Measurements from ENCODE around the gene SBK1. TPM values are rescaled to one million over a fixed set of nuclear protein-coding genes. Genes with fewer than 3 reads are reported as not detected.

The SBK1 gene
- total and polyA plus RNA-seq, 10 of the 15 experiments (the other 5 are each of a cell fraction or from before 2014, with no cell fraction given), result 0.04 to 0.26 (median 0.06) TPM; not detected in 4

GRCh38 chr16:28259091-28259780, 33.1 kb upstream of the SBK1 start (continued):
- TF ChIP-seq NFYB (IDR thresholded peaks at IDR 0.05; ENCODE audit: insufficient read depth, low read depth, low read length) (no peak), USF1 (IDR thresholded peaks at IDR 0.05; ENCODE audit: borderline replicate concordance, extremely low read length, insufficient read depth, low read depth, low read length) (no peak), ZBTB11 (CRISPR knock-in tag; IDR thresholded peaks at IDR 0.05) (no peak)

GRCh38 chr16:28259781-28260150, 32.6 kb upstream of the SBK1 start:
- no peak for DNase-seq (ENCODE audit: low read depth, low spot score)
- Histone ChIP-seq H3K9ac (ENCODE audit: control insufficient read depth, insufficient read depth, low read length) (no peak overlapping the region), H3K4me1 (ENCODE audit: control insufficient read depth, insufficient read depth, low read length) (no peaks in the 10 kb centered on the region), H3K36me3 (ENCODE audit: control insufficient read depth in 2 of 2, insufficient read depth in 2 of 2, low read length in 1 of 2) (no peaks in the 10 kb centered on the region), H3K4me2 (ENCODE audit: control insufficient read depth, insufficient read depth) (no peak overlapping the region), H4K20me1 (ENCODE audit: control insufficient read depth, insufficient read depth) (no peaks in the 10 kb centered on the region), H2AFZ (ENCODE audit: control insufficient read depth, low read depth, low read length) (no peak overlapping the region), H3K27ac (ENCODE audit: control insufficient read depth, insufficient read depth) (no peak overlapping the region), H3K27me3 (replicated peaks in 1 of 2; ENCODE audit: control insufficient read depth in 2 of 2, insufficient read depth in 2 of 2, low read length in 1 of 2) (peaks cover 0 to 6% of the 10 kb centered on the region in 2 experiments; a peak in 3 of 4 replicates), H3K4me3 (no peak overlapping the region), H3K79me2 (ENCODE audit: control insufficient read depth, insufficient read depth, low read length) (no peaks in the 10 kb centered on the region), H3K9me3 (replicated peaks; ENCODE audit: control insufficient read depth, insufficient read depth, low read length) (no peaks in the 10 kb centered on the region)
- ATAC-seq, result no peak
- ChIA-PET RAD21 (ENCODE audit: unreplicated experiment) (no interaction called here), POLR2A (no interaction called here), SMC1A (ENCODE audit: uncharacterized antibody, unreplicated experiment) (no interaction called here), CTCF (no interaction called here)
- no TSS peak for BruUV-seq (replicated peaks)
- intact Hi-C loops (cut with micrococcal nuclease; ENCODE audit: unreplicated experiment), result no loop called here
- 39% methylated on average over 7 of the region's 7 CpGs for WGBS (ENCODE audit: insufficient coverage, insufficient replicate concordance, low lambda C conversion rate, missing lambda C conversion rate)
- FAIRE-seq, result no peak
- in situ Hi-C loops (cut with MboI), result no loop called here
- TF ChIP-seq NFXL1 (IDR thresholded peaks at IDR 0.05; ENCODE audit: borderline replicate concordance) (no peak), YY1 (IDR thresholded peaks at IDR 0.05; ENCODE audit: low read depth, low read length) (no peak), E2F8 (IDR thresholded peaks at IDR 0.05; ENCODE audit: low read depth, partially characterized antibody) (no peak), ATF3 (IDR thresholded peaks at IDR 0.05; ENCODE audit: borderline replicate concordance, extremely low read depth, low read depth, low read length) (no peak), EZH2 (IDR thresholded peaks at IDR 0.05; ENCODE audit: borderline replicate concordance, control insufficient read depth, low read depth, low read length) (no peak), TAF1 (IDR thresholded peaks at IDR 0.05; ENCODE audit: borderline replicate concordance, low read depth, low read length) (no peak), SMAD5 (IDR thresholded peaks at IDR 0.05; ENCODE audit: low read depth) (no peak), MYB (IDR thresholded peaks at IDR 0.05; ENCODE audit: borderline replicate concordance, low read depth, low read length) (no peak), USF1 (IDR thresholded peaks at IDR 0.05; ENCODE audit: borderline replicate concordance, extremely low read length, insufficient read depth, low read depth, low read length) (no peak), RUNX3 (IDR thresholded peaks at IDR 0.05; ENCODE audit: low read length) (no peak), RAD51 (IDR thresholded peaks at IDR 0.05) (no peak)

Data from GM12878 (cell line).